ELR (cell line): ENCODE measurements around the gene ARL14EP.

Experiments used
- DNase-seq: peaks from one replicate; pipeline ENCODE4 v3.0.0-alpha.2; 2015; ENCODE audit warnings: low read depth

ARL14EP gene

DNA sequence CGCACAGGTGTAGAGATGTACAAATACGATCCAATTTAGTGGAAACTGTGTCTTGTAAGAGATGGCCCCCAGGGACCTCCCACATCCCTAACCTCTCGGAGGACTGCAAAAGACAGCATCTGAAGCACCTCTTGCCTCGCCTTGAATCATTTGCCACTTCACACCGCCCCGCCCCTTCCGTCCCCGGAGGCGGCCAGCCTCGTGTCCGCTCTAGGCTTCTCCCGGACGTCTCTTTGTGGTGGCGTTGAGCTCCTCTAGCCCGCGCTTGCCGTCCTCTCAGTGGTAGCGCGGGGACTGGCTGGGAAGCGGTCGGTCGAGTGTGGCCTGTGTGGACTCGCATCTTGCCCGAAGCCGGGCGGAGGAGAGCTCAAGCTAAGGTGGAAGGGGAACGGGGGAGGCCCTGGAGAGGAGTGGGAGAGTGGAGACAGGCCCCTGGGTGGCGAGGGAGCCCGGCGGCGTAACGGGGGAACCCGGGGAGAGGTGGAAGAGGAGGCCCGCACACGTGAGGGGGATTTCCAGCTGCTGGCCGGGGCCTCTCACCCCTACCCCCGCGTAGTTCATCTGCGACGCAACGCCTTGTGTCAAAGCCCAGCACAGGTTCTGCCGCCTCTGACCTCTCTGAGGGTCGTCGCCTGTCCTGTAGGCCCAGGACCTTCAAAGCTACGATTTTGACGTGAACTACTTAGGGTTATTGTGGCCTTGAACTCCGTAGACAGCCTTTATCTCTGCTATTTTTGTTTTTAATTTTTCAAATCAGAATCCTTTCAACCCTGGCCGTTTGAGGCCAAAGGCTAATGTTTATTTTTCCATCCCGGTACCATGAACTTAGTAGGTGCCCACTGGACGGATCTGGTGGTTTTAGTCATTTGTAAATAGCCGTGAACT lies at the start of gene ARL14EP:
ARL14EP (plus strand) TSS at position 279 of the 885 bp plus-strand sequence. CDS start 7,845 bp downstream, outside the sequence.
- peak; percentile 95 for DNase-seq

DNA sequence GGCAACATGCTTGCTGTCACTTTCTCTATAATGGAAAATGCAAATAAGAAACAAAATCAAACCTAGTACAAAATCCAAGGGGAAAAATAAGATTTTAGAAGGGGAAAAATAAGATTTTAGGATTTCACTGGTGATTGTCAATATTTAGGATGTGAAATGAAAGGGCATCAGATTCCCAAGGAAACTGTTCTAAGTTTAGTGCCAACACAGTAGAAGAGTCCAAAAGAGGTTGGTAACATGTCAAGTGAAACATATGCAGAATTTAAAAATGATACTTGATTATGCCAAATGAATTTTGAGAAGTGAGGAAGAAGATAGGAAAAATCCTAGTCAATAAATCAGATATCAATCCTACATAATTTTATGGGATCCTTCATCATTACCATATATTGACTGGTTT lies 45.7 kb upstream of the ARL14EP start:
- no peak for DNase-seq

DNA sequence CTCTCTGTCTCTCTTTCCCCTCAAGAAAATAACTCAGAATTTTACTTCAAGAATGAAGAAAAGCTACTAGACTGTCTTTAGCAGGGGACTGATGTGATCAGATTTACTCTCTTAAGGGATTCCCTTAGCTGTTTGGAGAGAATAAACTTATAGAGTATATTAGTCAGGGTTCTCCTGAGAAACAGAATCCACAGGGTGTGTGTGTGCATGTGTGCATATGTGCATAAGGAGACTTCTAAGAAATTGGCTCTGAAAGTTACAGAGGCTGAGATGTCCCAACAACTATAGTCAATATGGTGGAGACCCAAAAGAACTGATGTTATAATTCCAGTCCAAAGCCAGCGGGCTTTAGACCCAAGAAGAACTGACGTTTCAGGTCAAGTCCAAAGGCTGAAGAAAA lies 43.1 kb upstream of the ARL14EP start:
- no peak for DNase-seq

DNA sequence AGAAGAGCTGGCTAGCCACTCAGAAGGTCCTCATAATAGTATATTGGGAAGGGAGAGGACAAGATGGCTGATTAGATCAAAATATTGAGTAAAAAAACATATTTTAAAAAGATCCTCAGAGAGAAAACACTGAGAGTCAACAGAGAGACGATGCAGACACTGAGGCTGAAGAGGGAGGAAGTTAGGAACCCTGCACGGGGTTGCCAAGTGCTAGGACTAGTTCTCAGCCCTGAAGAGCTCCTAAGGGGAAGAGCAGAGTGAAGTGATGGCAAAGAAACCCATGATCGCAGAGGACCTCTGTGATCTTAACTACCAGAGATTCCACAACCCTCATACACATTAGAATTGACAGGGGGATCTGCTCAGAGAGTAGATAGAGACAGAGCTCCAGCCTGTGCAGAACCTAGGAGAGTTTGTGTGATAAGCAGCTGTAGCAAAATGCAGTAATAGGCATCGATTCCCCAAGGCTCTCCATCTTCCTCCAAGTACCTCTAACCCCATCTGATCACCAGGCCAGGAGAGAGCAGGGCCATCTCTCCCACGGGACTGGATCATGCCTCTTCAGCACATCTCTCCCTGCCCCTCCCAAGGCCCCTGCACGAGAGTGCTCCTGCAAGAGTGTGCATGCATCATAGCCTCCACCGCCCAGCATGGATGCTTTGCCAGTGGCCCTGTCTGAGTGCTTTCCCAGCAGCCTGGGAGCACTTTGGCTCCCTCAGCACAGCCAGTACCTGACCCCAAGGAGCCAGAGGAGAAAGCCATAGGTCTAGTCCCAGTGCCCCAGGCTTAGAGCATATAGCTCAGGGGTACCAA lies 41.2 kb upstream of the ARL14EP start:
- no peak for DNase-seq

DNA sequence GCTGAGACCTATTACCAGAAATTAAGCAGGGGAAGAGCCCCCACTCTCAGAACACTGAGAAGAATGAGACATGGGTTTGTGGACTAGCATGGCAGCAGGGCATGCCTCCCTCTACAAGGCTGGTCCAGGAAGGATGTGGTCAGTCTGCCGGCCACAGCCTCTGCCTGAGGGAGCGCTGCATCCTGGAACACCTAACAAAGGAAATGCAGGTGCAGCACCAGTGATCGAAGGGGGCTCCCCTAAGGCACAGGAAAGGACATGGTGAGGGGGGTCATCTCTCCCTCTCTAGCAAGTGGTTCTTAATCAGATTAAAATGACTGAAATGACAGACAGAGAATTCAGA lies 40.6 kb upstream of the ARL14EP start:
- no peak for DNase-seq

DNA sequence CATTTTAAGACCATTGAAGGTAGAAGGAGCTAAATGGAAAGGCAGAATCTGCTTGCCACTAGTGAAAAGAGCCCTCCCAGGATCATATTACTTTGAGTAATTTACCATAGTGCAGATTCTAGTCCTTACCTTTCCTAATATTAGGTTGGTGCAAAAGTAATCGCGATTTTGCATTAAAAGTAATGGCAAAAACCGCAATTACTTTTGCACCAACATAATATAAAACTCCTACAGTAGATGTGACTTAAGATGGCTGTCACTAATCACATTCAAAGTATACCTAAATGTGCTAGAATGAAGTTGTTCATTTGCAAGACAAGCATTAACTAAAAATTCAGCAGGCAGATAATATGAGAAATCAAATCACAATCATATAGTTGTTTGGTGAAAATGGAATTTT lies 38.1 kb upstream of the ARL14EP start:
- no peak for DNase-seq

DNA sequence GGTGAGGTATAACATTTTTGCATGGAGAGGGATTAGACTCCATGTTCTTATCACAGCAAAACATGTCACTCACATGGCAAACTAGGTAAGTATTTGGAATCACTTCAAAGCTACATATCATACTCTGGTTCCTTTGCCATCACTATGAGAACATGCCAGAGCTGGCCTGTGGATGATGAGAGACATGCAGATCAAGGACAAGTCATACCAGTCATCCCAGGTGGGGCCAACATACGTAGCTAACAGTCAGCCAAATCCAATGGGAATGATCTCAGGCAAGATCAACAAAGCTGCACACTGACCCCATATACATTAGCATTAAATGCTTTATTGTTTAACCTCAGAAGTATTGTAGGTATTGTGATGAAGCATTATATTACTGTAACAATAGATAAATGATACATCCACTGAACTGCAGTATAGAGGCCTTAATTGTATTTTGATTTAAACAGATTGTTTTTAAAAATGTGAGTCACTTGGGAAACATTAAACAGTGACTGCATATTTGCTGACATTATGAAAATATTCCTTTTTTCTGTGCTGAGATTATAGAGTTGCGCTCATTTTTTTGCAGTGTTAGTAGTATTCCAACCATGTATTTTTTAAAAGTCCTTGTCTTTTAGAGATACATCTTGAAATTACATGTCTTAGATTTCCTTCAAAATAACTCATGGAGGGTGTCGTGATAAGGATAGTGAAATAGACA lies 37.3 kb upstream of the ARL14EP start:
- DNase-seq = no peak

DNA sequence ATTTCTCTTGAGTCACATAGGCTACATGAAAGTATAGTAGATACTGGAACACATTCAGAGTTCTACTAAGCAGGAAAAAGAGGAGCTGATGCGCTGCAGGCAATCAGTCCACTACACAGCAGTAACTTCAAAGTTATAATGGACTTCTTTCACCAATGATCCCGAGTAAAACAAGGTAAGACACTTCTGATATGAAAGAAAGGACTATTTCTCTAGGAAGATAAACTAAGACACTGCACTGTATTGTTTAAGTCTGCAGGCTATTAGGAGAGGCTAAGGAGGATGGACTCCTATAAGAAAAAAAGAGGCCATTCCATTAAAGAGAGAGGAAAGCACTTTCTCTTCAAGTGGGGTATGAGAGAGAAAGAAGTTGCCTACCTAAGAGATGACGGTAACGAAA lies 31.6 kb upstream of the ARL14EP start:
- no peak for DNase-seq

DNA sequence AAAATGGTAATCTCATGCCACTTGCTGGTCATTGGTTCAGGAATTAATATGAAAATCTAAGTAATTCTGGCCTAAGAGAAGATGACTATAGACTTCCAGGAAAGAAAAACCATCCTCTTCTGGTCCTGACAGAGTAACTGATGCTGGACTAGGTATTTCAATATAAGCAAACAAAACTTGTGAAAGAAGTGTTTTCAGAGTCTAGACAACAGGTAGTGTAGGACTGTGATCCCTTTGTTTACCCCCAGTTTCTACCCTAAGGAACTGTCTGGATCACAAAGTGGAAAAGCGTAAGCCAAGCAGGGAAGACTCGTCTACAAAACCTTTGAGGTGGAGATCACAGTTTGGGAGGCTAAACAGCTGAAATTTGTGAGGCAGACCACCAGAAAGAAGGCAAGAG lies 30.4 kb upstream of the ARL14EP start:
- no peak for DNase-seq

DNA sequence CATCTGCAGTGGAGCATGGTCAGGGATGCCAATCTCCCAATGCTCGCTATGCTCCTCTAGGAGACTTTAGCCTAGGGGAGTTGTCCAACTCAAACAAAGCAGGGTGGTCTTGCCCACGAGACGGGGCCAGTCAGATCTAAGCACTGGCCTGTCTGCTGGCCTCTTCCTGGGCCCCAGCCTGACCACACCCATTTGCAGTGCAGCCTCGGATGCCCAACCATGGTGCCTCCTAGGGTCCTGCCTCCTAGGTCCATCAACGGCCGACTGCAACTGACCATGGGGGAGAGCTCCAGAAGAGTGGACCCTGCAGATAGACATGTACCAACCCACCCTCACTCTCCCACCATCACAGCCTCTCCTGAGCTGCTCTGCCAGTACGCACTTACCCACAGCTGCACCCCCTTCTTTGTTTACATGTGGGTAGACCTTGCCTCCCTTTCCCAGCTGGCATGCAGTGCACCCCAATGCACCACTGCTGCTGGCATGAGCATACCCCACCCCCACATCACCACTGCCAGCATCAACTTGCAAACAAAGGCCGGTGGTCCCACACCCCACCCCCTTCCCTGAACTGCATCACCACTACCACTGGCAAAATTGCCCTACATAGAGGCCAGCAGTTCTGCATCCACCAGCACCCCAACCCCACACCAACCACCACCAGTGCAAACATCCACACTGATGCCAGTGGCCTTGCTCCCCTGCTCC lies 27.6 kb upstream of the ARL14EP start:
- DNase-seq = no peak

DNA sequence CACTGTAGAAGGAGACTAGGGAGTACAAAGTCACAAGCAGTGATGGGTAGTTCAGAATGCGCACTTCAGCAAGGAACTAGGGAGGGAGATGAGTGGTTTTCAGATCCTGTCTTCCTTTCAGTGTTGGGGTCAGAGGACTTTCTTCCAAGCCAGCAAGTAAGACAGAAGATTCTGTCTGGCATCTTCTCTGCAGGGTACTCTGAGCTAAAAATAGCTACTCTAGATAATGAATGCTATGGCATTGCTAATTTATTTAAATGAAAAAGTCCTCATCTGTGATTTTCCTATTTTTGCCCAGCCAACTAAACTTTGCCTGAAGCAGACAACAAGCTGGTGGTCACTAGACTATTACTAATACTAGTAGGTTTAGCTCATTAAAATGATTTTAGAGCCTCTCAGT lies 18.3 kb upstream of the ARL14EP start:
- no peak for DNase-seq

DNA sequence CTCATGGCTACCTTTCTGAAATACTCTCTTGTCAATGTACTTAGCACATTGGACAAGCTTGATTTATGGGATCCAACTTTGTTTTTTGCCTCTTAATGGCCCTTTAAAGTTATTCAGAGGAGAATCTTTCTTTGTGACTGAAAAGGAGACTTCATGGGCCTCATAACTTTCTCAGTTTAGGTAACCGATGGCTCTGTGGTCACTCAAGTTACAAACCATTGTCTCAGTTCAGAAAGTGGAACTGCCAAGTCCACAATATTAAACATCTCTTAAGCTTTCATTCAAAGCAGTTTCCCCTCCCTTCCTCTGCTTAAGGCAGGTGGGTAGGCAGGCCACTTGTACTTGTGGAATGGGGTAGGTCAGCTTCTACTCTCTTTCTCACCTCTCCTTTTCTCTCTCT lies 12.3 kb upstream of the ARL14EP start:
- DNase-seq = no peak

DNA sequence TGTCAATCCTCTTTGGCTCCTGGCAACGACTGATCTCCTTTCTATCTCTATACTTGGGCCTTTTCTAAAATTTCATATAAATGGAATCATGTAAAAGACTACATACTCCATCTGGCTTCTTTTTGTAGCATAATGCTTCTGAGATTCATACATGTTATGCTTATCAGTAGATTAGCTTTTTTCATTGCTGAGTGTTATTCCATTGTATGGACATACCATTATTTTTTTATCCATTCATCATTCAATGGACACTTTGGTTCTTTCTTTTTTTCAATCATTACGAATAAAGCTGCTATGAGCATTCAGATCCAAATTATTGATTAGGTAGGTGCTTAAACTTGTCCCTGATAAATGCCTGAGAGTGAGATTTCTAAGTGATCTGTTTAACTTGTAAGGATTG lies 11.7 kb upstream of the ARL14EP start:
- DNase-seq = no peak

DNA sequence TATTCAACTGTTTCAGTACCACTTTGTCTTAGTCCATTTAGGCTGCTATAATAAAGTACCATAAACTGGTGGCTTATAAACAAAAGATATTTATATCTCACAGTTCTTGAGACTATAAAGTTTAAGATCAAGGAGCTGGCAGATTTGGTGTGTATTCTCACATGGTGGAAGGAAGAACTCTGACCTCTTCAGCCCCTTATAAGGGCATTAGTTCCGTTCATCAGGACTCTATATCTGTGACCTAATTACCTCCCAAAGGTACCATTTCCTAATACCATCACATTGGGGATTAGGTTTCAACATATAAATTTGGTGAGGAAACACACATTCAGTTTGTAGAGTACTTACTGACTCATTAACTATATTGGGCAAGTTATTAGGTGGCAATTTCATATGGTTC lies 10.7 kb upstream of the ARL14EP start:
- no peak for DNase-seq

DNA sequence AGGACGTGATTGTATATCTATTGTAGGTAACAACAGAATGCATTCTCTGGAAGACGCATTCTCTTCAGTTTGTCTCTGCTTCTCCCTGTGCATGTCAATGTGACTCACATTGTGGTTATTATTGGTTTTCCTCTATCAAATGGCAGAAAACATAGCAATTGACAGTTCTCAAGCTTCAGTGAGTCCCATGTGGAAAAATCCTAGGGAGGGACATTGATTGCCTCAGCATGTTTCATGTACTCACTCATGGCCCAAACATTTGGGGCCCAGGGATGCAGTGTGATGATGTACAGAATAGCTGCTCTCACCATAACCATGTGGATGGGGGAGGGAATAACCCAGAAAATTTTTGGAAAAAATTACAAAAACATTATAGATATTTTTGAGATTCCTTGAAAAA lies 9.3 kb upstream of the ARL14EP start:
- DNase-seq = no peak

DNA sequence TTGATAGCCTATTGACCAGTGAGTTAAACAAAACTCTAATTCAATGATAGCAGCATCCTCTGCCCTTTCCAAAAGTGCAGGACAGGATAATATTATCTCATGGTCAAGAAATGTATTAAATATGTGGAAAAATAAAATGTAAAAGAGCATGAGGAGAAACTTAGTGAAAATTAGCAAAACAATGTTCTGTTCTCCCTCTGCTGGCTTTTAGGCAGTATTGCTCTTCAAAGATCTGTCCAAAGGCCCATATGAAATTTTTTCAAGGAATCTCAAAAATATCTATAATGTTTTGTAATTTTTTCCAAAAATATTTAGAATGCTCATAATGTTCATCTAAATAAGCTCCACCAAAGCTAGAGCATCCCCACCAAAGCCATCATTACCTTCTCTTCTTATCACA lies 8.3 kb upstream of the ARL14EP start:
- DNase-seq = peak; percentile 30

DNA sequence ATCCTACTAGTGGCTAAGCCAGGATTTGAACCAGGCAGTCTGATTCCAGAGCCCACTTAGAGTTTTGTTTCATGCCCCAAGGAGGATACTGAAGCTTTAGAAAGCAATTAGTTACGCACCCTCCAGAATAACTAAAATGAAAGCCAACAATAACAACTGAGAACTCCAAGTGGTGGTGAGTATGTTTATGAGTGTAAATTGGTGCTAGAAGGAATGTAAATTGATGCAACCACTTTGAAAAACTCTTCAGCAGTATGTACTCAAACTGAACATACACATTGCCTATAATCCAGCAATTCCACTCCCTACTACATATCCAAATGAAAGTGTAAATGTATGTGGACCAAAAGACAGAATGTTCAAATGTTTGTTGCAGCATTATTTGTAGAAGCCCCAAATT lies 6.7 kb upstream of the ARL14EP start:
- no peak for DNase-seq

DNA sequence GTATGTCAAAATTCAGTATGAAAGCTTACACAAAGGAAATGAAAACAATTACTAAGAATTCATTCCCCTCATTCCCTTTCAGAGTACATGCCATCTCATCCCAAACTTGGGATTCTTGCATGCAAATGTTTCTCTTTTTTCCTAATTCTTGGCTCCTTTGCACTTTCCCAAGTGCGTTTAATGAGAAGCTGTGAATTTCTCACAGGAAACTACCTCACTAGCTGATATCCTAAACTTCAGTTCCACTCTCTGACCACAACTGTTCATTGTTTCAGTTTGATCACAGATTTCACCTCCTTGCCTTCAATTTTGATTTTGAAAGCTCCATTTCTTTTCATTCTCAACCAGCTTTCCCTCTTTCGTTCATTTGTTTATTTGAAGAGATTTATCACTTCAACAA lies 5.9 kb upstream of the ARL14EP start:
- DNase-seq = no peak

DNA sequence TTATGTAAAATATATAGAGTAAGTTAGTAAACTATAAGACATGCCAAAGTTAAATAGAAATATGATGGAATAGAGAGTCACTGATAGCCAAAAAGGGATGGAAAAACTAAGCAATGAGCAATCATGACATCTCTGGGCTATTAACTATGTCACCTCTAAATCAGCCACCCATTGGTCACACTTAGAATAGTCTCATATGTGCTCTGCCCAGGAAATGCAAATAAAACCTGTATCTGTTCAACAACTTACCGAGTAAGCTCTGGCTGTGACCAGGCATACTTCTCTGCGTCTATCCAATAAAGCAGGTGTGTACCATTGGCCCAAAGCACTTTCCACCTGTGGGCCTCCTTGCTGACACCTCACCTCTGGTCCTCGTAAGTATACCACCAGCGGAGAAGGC lies 1.6 kb upstream of the ARL14EP start:
- no peak for DNase-seq

DNA sequence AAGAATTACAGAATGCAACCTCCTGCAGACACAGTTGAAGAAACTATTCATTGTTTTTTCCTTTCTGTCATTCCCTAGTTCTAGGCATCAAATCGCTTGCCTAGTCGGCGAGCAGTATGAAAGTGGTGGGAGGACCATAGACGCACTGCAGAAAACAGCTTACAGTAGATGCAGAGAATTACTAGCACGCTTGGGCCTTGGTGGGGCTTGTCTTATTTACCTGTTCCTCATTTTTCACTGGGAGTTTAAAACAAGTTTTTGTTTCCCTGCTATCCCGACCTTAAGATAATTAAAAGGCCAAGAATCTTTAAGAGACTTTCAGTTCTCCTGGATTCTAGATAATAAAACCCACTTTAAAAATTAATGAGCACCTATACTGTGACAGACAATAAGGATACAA lies 713 bp upstream of the ARL14EP start:
- DNase-seq = no peak

DNA sequence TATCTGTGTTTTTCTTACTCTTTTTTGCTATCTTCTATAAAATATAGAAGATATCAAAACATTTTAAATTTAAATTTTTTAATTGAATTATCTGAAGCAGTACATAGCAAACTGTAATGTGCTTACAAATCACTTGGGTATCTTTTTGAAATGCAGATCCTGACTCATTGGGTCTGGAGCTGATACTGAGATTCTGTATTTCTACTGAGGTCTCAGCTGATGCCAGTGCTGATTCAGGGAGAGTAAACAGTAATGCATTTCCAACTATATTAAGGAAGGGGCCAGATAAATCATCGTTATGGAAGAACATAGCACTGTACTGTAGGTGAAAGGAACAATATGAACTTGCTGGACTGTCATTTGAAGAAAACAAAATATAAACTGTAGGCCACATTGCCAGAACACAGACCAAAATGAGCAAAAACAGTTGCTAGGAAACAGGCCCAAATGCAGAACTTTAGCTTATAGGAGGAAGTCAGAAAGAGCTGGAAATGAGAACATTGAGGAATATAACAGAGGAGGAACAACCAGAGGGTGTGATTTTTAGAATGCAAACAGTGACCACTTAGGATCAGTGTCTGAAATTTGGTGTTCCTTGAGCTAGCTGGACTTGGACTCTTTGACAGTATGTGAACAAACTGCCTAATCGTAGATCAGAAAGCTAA lies 3.3 kb downstream of the ARL14EP start:
- peak; percentile 33 for DNase-seq

DNA sequence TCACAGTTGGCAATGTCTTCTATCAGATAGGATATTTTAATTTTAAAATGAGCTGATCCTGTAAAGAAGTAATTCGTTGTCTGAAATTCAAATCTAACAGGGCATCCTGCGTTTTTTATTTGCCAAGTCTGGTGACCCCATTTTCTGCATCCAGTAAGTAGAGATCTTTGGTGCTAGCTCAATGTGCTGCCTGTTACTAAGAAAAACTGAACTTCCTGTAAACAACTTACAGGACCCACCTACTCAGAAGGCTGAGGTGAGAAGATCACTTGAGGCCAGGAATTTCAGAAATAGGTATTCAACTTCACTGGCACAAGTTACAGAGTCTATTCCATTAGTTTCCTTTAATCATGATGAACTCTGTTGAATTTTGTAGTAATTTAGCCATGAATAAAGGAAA lies 4.0 kb downstream of the ARL14EP start:
- no peak for DNase-seq
